ENCODE results near the gene BMPR1B.

BMPR1B gene

DNA sequence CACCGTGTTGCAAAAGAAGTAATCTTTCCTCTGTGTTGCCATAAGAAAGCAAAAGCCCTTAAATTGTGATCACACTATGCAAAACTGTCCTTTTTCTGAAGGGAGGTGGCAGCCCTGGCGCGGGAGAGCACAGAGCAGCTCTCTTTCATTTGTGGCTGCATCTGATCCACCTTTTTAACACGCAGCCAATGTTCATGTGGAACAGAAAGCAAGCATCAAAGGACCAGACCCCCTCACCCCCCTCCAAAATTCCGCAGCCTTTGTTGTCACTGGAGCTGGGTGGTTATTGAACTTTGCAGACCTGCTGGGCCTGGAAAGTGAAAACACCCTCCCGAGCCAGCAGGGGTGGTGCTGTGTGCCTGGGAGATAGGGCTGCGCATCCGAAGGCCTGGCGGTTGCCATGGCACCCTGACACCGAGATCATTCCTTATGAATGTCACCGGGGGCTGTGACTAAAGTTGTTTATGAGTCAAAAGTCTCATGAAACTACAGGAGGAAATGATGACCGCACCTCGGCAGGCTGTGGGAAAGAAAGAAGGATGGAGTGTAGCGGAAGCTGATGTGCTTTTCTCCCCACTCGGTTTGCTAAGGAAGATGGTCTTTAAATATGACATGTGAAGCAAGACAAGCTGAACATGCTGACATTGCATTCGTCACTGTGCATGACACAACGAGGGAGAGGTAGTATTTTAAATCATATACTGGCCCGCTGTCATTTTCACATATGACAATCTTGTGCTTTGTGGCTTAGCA is 423.7 kb downstream of the BMPR1B start:
- DNase-seq: peak in 31 of 56 donors; percentile 6 to 61 (median 26)

- no peak for DNase-seq
These were observed 424.2 kb downstream of the BMPR1B start for GRCh38 chr4:95181996-95182306.

DNA sequence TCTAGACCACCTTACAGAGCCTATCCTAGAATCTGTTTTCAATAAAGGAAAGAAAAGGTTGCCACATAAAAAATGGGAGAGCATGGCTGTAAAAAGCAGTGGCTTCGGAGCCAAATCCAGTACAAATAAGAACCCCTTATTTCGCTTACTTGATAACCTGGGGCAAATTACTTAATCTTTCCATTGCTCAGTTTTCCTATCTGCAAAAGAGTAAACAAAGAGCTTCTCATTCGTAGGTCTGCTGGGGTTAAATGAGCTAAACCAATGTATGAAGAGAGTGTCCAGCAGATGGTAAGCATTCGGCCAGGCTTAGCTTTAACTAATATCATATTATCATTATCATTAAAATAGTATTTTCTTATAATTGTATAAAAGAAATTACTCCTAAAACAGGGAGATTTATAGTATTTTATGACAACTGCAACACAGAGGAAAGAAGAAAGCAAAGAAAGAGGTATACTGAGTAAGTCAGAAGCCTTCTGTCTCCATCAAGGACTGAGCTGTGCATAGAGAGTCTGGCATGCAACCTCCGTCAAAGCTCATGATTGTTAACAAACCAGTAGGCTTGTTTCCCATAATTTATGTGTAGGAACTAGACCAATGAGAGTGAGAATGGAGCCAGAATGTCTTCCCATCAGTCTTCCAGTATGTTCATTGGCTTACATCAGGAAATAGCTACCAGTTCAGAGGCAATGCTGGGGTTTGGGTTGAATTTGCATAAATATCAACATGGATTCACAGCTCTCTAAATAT is 426.1 kb downstream of the BMPR1B start:
- DNase-seq: no peak

- no peak for DNase-seq
These were observed 428.9 kb downstream of the BMPR1B start for GRCh38 chr4:95186666-95187065.

DNA sequence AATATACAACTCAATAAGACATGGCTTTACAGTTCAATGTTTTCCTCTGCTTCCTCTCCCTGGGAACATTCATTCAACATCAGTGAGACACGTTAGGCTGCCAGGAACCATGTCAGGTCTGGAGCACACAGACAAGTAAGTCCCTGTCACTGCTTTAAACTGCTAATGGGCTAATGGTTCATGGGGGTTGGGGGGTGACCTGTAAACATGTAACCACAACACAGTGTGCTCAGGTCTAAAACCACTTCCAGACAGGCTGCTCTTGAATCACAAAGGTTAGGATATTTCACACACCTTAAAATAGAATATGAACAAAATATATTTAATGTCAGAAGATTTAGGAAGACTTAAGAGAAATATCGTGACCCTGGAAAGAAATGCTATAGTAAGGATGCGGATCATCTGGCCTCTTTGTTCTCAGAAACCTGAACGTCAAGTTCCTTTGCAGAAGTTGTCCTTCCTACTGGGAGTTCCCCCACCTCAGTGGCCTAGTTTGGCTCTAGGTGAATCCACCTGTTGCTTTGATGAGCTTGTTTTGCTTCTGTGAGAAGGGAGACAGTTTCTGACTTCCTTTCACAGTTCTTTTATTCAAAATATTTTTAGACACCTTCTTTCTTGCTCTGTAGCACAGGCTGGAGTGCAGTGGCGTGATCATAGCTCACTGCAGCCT is 431.1 kb downstream of the BMPR1B start:
- no peak for DNase-seq

DNA sequence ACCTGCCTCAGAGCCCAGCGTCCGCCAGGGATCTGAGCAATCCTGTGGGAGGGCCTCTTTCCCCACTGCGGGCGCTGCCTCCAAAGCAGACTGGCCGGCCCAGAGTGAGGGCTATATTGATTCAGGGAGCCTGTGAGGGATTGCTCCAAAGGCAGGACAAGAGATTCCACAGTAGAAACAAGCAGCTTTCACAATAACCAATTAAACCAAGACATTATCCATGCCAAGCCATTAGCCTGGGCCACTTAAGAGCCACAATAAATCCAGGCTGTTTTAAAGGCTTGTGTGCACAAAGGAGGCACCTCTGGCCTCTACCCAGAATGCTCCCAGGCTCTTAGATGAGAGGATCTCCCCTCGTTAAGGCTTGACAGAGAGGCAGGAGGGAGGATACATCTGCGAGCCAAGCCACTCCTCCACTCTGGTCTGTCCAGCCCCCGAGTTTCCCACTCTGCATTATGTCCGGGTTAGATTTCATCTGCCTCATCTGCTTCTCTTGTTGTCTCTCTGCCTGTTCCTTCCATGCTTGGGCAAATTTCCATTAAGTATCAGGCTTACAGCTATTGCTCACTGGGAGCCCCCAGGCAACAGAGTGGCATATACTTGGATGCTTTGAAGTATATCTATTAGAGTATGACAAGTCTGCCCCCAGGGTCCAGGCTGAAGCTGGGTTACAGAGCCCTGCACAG is 433.1 kb downstream of the BMPR1B start:
- DNase-seq: peak in 40 of 56 donors; percentile 6 to 73 (median 46)

GRCh38 chr4:95191537-95191936 is 433.8 kb downstream of the BMPR1B start:
- no peak for DNase-seq

GRCh38 chr4:95193391-95194224 is 435.9 kb downstream of the BMPR1B start:
- DNase-seq: peak in 34 of 56 donors; percentile 12 to 66 (median 38)

- DNase-seq: no peak
These were observed 439.6 kb downstream of the BMPR1B start for GRCh38 chr4:95197353-95197752.

DNA sequence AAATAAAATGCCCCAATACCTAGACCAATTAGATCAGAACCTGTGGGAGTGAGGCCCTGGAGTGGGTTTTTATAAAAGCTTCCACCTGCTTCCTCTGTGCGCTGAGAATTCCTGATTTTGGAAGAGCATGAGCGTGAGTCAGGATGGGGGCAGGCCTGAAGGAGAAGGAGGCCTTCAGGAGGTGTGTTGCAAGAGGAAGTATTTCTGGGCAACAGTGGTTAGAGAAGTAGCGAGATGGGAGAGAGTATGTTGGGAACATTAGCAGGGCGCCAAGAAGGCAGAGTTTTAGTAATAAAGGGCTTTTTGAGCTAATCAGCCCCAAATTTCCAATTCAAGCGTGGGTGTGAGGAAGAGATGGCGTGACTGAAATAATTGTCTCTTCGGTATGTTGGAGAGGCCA is 441.2 kb downstream of the BMPR1B start:
- no peak for DNase-seq

- peak in 14 of 56 donors; percentile 15 to 69 (median 26) for DNase-seq
These were observed 446.6 kb downstream of the BMPR1B start for GRCh38 chr4:95204267-95204844.

DNA sequence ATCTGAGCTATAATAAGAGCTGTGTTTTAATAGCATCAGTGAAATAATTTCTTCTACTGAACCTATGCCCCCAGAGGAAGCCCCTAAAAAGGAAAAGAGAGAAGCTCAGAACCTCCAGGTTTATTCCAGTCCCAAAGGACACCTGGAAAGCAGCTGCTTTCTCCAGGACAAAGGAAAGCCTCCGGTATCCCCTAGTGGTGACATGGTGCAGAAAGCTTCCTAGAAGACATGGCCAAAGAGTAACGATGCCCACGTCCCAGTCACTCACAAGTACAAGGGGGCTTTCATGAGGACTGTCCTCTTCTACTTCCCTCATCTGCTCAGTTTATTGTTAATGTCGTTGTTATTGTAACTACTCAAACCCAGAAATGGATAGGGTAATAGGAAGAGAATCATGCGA is 447.1 kb downstream of the BMPR1B start:
- peak in 9 of 56 donors; percentile 7 to 43 (median 19) for DNase-seq

All from nucleus accumbens (tissue), 56 donors.